GM12872 (cell line): ENCODE data around the gene SULF2.

Source experiments
- TF ChIP-seq, protein P1 (sequence below): IDR thresholded peaks from 3 replicates; pipeline ENCODE4 v1.5.1; 2011; ENCODE audit warnings: low read depth, mild to moderate bottlenecking, low read length, moderate library complexity; ENCODE audit not compliant: insufficient read depth

The SULF2 gene

GRCh38 chr20:47672886-47673670, 112.2 kb downstream of the SULF2 start:
- TF ChIP-seq, protein P1, sequence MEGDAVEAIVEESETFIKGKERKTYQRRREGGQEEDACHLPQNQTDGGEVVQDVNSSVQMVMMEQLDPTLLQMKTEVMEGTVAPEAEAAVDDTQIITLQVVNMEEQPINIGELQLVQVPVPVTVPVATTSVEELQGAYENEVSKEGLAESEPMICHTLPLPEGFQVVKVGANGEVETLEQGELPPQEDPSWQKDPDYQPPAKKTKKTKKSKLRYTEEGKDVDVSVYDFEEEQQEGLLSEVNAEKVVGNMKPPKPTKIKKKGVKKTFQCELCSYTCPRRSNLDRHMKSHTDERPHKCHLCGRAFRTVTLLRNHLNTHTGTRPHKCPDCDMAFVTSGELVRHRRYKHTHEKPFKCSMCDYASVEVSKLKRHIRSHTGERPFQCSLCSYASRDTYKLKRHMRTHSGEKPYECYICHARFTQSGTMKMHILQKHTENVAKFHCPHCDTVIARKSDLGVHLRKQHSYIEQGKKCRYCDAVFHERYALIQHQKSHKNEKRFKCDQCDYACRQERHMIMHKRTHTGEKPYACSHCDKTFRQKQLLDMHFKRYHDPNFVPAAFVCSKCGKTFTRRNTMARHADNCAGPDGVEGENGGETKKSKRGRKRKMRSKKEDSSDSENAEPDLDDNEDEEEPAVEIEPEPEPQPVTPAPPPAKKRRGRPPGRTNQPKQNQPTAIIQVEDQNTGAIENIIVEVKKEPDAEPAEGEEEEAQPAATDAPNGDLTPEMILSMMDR = no peak

DNA sequence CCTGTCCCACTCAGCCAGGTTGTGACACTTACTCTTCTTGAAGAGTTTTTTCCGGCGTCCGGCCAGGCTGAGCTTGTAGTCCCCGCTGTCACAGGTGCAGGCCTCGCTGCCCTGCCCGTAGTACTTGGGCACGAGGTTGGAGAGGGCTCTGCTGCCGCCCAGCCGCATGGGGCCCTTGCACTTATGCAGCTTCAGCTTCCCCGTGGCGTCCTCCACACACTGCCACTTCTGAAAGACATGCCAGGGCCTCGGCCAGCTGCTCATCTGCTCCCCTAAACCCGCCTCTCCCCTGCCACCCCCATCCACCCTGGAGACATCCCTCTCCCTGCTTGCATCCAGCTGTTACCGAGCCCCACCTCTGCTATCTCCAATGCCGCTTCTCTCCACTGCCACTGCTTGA, 113.1 kb downstream of the SULF2 start:
- TF ChIP-seq, protein P1 = no peak

GRCh38 chr20:47670913-47671312, 114.4 kb downstream of the SULF2 start:
- TF ChIP-seq, protein P1 = no peak

DNA sequence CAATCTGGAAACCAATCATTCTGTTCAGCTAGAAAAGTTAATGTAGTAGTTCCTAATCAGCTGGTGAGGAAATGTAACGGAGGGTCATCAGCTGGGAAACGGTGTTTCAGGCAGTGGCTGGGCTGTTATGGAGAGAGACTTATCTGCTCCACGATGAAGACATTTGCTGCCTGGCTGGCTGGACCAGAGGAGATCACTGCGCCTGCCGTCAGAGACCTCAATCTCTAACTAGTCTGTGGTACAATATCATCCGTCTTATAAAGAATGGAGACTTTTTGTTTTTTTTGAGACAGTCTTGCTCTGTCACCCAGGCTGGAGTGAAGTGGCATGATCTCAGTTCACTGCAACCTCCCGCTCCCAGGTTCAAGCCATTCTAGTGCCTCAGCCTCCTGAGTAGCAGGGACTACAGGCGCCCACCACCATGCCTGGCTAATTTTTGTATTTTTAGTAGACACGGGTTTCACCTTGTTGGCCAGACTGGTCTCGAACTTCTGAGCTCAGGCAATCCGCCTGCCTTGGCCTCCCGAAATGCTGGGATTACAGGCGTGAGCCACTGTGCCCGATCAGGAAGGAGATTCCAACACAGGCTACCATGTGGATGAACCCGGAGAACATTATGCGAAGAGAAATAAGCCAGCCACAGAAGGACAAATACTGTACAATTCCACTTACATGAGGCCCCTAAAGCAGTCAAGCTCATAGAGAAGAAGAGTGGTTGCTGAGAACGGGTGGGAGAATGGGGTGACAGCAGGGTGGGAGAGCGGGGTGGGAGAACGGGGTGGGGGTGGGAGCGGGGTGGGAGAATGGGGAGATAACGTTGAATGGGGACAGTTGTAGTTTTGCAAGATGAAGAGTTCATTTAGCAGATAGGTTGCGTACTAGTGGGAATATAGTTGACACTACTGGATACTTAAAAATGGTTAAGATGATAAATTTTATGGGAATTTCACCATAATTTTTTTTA, 115.1 kb downstream of the SULF2 start:
- TF ChIP-seq, protein P1 = no peak

- TF ChIP-seq, protein P1 = no peak
Measured at GRCh38 chr20:47669489-47669888, 115.8 kb downstream of the SULF2 start.

GRCh38 chr20:47669152-47669425, 116.2 kb downstream of the SULF2 start:
- TF ChIP-seq, protein P1 = no peak

DNA sequence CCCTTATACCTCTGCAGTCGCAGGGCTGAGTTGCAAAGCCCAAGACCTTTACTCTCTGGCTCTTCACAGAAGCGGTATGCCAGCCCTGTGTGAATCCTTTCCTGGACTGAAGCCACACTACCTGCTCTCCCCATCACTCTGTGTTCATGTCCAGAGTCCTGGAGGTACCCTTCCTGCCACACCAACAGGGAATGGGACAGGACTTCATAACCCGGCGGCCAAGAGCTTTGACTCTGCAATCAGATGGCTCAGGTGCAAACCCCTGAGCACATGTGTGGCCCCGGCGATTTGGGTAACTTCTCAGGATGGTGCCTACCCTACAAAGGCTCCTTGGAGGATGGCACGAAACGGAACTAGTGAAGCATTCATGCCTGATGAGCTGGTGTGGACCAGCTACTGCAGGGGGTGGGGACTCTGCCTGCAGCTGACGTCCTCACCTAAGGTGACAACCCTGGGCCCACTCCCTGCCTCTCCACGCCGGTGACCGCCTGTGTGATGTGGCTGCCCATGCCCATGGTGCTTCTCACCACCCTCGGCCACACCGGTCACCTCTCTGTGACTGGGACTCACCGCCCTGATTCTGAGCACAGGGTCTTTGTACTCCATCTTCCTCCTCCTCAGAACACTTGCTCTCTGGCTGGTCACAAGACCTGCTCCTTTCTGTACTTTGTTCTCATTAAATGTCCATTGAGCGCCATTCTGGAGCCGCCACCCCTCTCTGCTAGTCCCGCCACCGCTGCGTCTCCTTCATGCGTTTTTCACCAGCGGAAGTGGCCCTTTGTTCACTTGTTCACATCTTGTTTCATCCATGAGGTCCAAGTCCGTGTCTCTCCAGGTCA, 116.7 kb downstream of the SULF2 start:
- TF ChIP-seq, protein P1 = no peak
